Measurements from ENCODE around the gene MCU.

Gene MCU

GRCh38 chr10:72687035-72687434 lies 4.9 kb upstream of the MCU start:
- H3K27ac ChIP-seq (ENCODE audit: low read depth, low read length), result no peak overlapping the region

GRCh38 chr10:72688208-72688651 lies 3.7 kb upstream of the MCU start:
- Histone ChIP-seq H3K4me1 (ENCODE audit: control insufficient read depth, insufficient read depth, low read length, unreplicated experiment) (peaks cover 20% of the 10 kb centered on the region), H3K79me2 (ENCODE audit: control insufficient read depth, insufficient read depth, low read length, unreplicated experiment) (peaks cover 8% of the 10 kb centered on the region), H3K27ac (ENCODE audit: low read depth, low read length) (0 out of 2 replicates have a peak overlapping the region, but pooled peaks have one; percentile 16), H3K27me3 (ENCODE audit: insufficient read depth, low read length) (no peaks in the 10 kb centered on the region), H3K4me3 (ENCODE audit: low read depth, low read length) (no peak overlapping the region), H2AFZ (ENCODE audit: low read length, unreplicated experiment) (no peak overlapping the region), H3K36me3 (ENCODE audit: insufficient read depth, low read length) (no peaks in the 10 kb centered on the region)

More at GRCh38 chr10:72687035-72687434, 4.9 kb upstream of the MCU start:
- H3K36me3 ChIP-seq (ENCODE audit: insufficient read depth, low read length), result no peaks in the 10 kb centered on the region
- no peaks in the 10 kb centered on the region for H3K27me3 ChIP-seq (ENCODE audit: insufficient read depth, low read length)
- H3K4me1 ChIP-seq (ENCODE audit: control insufficient read depth, insufficient read depth, low read length, unreplicated experiment), result peaks cover 20% of the 10 kb centered on the region
- H3K79me2 ChIP-seq (ENCODE audit: control insufficient read depth, insufficient read depth, low read length, unreplicated experiment), result no peaks in the 10 kb centered on the region
- no peak overlapping the region for H3K4me3 ChIP-seq (ENCODE audit: low read depth, low read length)
- no peak overlapping the region for H2AFZ ChIP-seq (ENCODE audit: low read length, unreplicated experiment)

- H2AFZ ChIP-seq (ENCODE audit: low read length, unreplicated experiment), result peak overlapping the region; percentile 28
- no peak overlapping the region for H3K27ac ChIP-seq (ENCODE audit: low read depth, low read length)
- H3K36me3 ChIP-seq (ENCODE audit: insufficient read depth, low read length), result no peaks in the 10 kb centered on the region
- peaks cover 23% of the 10 kb centered on the region for H3K79me2 ChIP-seq (ENCODE audit: control insufficient read depth, insufficient read depth, low read length, unreplicated experiment)
- peaks cover 33% of the 10 kb centered on the region for H3K4me1 ChIP-seq (ENCODE audit: control insufficient read depth, insufficient read depth, low read length, unreplicated experiment)
- H3K27me3 ChIP-seq (ENCODE audit: insufficient read depth, low read length), result no peaks in the 10 kb centered on the region
- no peak overlapping the region for H3K4me3 ChIP-seq (ENCODE audit: low read depth, low read length)
Measured at GRCh38 chr10:72689660-72690059, 2.3 kb upstream of the MCU start.

GRCh38 chr10:72690071-72690755 lies 1.7 kb upstream of the MCU start:
- H3K79me2 ChIP-seq (ENCODE audit: control insufficient read depth, insufficient read depth, low read length, unreplicated experiment), result peaks cover 28% of the 10 kb centered on the region
- peak overlapping the region; percentile 12 for H2AFZ ChIP-seq (ENCODE audit: low read length, unreplicated experiment)
- H3K36me3 ChIP-seq (ENCODE audit: insufficient read depth, low read length), result no peaks in the 10 kb centered on the region
- H3K4me1 ChIP-seq (ENCODE audit: control insufficient read depth, insufficient read depth, low read length, unreplicated experiment), result peaks cover 38% of the 10 kb centered on the region
- H3K27me3 ChIP-seq (ENCODE audit: insufficient read depth, low read length), result no peaks in the 10 kb centered on the region
- no peak overlapping the region for H3K4me3 ChIP-seq (ENCODE audit: low read depth, low read length)
- no peak overlapping the region for H3K27ac ChIP-seq (ENCODE audit: low read depth, low read length)

DNA sequence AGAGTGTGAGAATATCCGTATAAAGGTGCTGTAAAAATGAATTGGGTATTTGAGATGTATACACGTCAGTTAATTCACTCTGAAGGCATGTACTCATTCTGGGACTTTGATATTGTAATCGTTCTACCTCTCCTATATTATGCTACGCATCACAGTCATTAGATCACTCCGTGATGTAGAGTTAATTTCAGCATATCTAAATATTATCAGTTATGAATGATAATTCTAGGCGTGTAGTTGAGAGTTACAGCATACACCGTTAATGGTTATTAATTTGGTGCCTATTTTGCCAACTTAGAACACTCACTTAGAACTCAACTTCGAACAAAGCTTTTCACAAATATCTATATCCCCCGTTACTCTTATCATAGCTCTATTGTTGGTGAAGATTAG lies 477 bp upstream of the MCU start:
- Histone ChIP-seq H3K27ac (ENCODE audit: low read depth, low read length) (no peak overlapping the region), H2AFZ (ENCODE audit: low read length, unreplicated experiment) (peak overlapping the region; percentile 91), H3K27me3 (ENCODE audit: insufficient read depth, low read length) (no peaks in the 10 kb centered on the region), H3K4me3 (ENCODE audit: low read depth, low read length) (peak overlapping the region; percentile 87), H3K4me1 (ENCODE audit: control insufficient read depth, insufficient read depth, low read length, unreplicated experiment) (peaks cover 42% of the 10 kb centered on the region), H3K79me2 (ENCODE audit: control insufficient read depth, insufficient read depth, low read length, unreplicated experiment) (peaks cover 39% of the 10 kb centered on the region), H3K36me3 (ENCODE audit: insufficient read depth, low read length) (no peaks in the 10 kb centered on the region)

GRCh38 chr10:72692744-72692993 lies 726 bp downstream of the MCU start:
- Histone ChIP-seq H3K4me1 (ENCODE audit: control insufficient read depth, insufficient read depth, low read length, unreplicated experiment) (peaks cover 42% of the 10 kb centered on the region), H3K36me3 (ENCODE audit: insufficient read depth, low read length) (no peaks in the 10 kb centered on the region), H3K27me3 (ENCODE audit: insufficient read depth, low read length) (no peaks in the 10 kb centered on the region), H3K27ac (ENCODE audit: low read depth, low read length) (peak overlapping the region; percentile 35; the same call in 1 of the 2 replicates), H2AFZ (ENCODE audit: low read length, unreplicated experiment) (peak overlapping the region; percentile 49), H3K79me2 (ENCODE audit: control insufficient read depth, insufficient read depth, low read length, unreplicated experiment) (peaks cover 46% of the 10 kb centered on the region), H3K4me3 (ENCODE audit: low read depth, low read length) (peak overlapping the region; percentile 87)

GRCh38 chr10:72692994-72693781 lies 1.2 kb downstream of the MCU start:
- H2AFZ ChIP-seq (ENCODE audit: low read length, unreplicated experiment), result peak overlapping the region; percentile 49
- H3K79me2 ChIP-seq (ENCODE audit: control insufficient read depth, insufficient read depth, low read length, unreplicated experiment), result peaks cover 51% of the 10 kb centered on the region
- H3K4me1 ChIP-seq (ENCODE audit: control insufficient read depth, insufficient read depth, low read length, unreplicated experiment), result peaks cover 36% of the 10 kb centered on the region

DNA sequence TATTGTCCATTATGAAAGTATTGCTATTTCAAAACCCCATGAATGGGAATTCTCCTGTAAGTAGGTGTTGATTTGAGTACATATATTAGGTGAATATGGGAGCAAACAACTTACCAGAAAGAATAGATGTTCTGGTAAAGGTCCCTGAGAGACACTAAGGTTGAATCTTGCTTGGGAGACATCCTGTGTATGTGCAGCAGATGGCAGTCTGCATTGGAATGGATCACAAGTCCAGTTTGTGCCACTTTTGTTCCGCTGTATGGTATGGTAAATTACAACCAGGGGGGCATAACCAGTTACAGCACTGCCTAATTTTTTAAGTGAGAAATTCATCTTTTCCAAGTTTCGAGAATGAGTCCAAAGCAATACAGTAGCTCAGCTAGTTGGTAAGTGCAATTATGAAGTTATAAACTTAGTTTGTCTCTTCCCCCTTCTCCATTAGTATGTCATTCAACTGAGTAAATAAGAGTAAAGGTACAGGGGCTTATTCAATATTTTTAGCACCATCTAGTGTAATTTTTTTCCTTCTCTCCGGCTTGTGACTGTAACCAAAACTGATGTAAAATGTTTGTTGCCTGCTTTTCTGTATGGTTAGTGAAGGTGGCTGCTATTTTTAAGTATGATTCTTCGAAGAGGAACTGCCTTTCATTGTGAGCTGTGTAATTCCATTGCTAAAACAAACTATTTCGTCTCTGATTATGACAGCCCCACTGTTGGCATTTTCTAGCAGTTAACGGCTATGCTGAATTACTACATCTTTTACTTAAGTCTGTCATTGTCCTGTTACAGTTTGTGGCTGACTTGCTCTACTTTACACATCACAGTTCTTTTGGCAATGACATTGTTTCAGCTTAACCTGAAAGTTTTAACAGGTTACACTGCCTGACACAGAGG lies 2.8 kb downstream of the MCU start:
- Histone ChIP-seq H3K27ac (ENCODE audit: low read depth, low read length) (no peak overlapping the region), H2AFZ (ENCODE audit: low read length, unreplicated experiment) (no peak overlapping the region), H3K4me3 (ENCODE audit: low read depth, low read length) (peak overlapping the region; percentile 87), H3K36me3 (ENCODE audit: insufficient read depth, low read length) (no peaks in the 10 kb centered on the region), H3K4me1 (ENCODE audit: control insufficient read depth, insufficient read depth, low read length, unreplicated experiment) (peaks cover 33% of the 10 kb centered on the region), H3K79me2 (ENCODE audit: control insufficient read depth, insufficient read depth, low read length, unreplicated experiment) (peaks cover 65% of the 10 kb centered on the region), H3K27me3 (ENCODE audit: insufficient read depth, low read length) (no peaks in the 10 kb centered on the region)

More at GRCh38 chr10:72692994-72693781, 1.2 kb downstream of the MCU start:
- peak overlapping the region; percentile 87 for H3K4me3 ChIP-seq (ENCODE audit: low read depth, low read length)
- no peak overlapping the region for H3K27ac ChIP-seq (ENCODE audit: low read depth, low read length)
- H3K27me3 ChIP-seq (ENCODE audit: insufficient read depth, low read length), result no peaks in the 10 kb centered on the region
- H3K36me3 ChIP-seq (ENCODE audit: insufficient read depth, low read length), result no peaks in the 10 kb centered on the region

DNA sequence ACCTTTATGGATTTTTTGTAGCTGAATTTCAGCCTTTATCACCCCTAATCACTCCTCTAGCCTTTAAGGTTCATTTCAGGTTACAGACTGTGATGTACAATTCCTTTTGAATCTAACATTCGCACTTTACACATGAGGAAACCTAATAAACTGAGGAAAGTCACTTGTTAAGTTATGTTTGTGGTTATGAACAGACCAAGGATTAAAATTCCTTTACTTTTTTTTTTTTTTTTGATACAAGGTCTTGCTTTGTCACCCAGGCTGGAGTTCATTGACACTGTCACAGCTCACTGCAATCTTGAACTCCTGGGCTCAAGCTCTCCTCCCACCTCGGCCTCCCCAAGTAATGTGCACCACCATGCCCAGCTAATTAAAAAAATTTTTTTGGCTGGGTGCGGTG lies 3.6 kb downstream of the MCU start:
- H3K4me3 ChIP-seq (ENCODE audit: low read depth, low read length), result no peak overlapping the region
- no peak overlapping the region for H3K27ac ChIP-seq (ENCODE audit: low read depth, low read length)
- H2AFZ ChIP-seq (ENCODE audit: low read length, unreplicated experiment), result no peak overlapping the region
- peaks cover 71% of the 10 kb centered on the region for H3K79me2 ChIP-seq (ENCODE audit: control insufficient read depth, insufficient read depth, low read length, unreplicated experiment)
- no peaks in the 10 kb centered on the region for H3K36me3 ChIP-seq (ENCODE audit: insufficient read depth, low read length)
- H3K4me1 ChIP-seq (ENCODE audit: control insufficient read depth, insufficient read depth, low read length, unreplicated experiment), result peaks cover 26% of the 10 kb centered on the region
- H3K27me3 ChIP-seq (ENCODE audit: insufficient read depth, low read length), result no peaks in the 10 kb centered on the region

DNA sequence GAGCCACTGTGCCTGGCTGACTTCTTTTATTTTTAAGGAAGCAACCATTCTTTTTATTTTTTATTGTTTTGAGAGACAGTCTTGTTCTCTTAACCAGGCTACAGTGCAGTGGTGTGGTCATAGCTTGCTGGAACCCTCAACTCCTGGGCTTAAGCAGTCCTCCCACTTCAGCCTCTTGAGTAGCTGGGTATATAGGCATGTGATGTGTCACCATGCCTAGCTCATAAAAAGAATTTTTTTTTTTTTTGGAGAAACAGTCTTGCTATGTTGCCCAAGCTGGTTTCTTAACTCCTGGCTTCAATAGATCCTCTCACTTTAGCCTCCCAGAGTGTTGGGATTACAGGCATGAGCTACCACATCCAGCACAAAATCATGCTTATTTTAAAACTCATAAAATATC lies 5.8 kb downstream of the MCU start:
- Histone ChIP-seq H3K27me3 (ENCODE audit: insufficient read depth, low read length) (no peaks in the 10 kb centered on the region), H3K79me2 (ENCODE audit: control insufficient read depth, insufficient read depth, low read length, unreplicated experiment) (peaks cover 81% of the 10 kb centered on the region), H3K36me3 (ENCODE audit: insufficient read depth, low read length) (no peaks in the 10 kb centered on the region), H2AFZ (ENCODE audit: low read length, unreplicated experiment) (no peak overlapping the region), H3K4me3 (ENCODE audit: low read depth, low read length) (no peak overlapping the region), H3K4me1 (ENCODE audit: control insufficient read depth, insufficient read depth, low read length, unreplicated experiment) (peaks cover 22% of the 10 kb centered on the region), H3K27ac (ENCODE audit: low read depth, low read length) (no peak overlapping the region)
